BE2C (cell line): ENCODE results near the gene PDSS2.

Source experiments
- DNase-seq: peaks from one replicate; pipeline ENCODE4 v3.0.0-alpha.2; 2020
- H3K27me3 ChIP-seq: fragments of 250-450 bp; sonication (Bioruptor Pico); 2 replicates; pipeline ENCODE4 v1.5.1; 2020; ENCODE audit warnings: mild to moderate bottlenecking
- H3K36me3 ChIP-seq: fragments of 250-450 bp; sonication (Bioruptor Pico); 2 replicates; pipeline ENCODE4 v1.5.1; 2020; ENCODE audit warnings: mild to moderate bottlenecking
- H3K4me1 ChIP-seq: fragments of 250-450 bp; sonication (Bioruptor Pico); 2 replicates; pipeline ENCODE4 v1.5.1; 2020
- H3K4me3 ChIP-seq: 2 replicates; pipeline ENCODE4 v1.5.1; 2011; ENCODE audit warnings: low read depth, low read length
- H3K9me3 ChIP-seq: fragments of 250-450 bp; sonication (Bioruptor Pico); 2 replicates; pipeline ENCODE4 v1.5.1; 2020
- TF ChIP-seq, protein P1 (sequence below): IDR thresholded peaks from 2 replicates; pipeline ENCODE4 v1.5.1; 2012; ENCODE audit warnings: mild to moderate bottlenecking, low read depth, low read length

The PDSS2 gene

DNA sequence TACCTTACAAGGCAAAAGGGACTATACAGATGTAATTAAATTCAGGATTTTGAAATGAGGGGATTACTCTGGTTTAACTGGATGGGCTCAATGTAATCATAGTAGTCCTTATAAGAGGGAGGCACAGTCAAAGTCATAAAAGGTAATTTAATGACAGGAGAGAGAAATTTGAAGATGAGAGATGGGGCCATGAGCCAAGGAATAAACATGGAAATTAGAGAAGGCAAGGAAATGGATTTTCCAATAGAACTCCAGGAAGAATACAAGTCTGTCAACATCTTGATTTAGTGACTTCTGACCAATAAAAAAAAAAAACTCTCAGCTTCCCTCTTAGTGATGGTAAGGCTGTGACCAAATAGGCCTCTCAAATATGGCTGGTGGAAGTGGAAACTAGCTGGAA, 242.1 kb downstream of the PDSS2 start:
- H3K4me3 ChIP-seq: no peak overlapping the region
- H3K27me3 ChIP-seq: no peaks in the 10 kb centered on the region
- no peak for DNase-seq
- H3K4me1 ChIP-seq: 0 out of 2 replicates have a peak, but pooled peaks cover 3% of the 10 kb centered on the region
- TF ChIP-seq, protein P1, sequence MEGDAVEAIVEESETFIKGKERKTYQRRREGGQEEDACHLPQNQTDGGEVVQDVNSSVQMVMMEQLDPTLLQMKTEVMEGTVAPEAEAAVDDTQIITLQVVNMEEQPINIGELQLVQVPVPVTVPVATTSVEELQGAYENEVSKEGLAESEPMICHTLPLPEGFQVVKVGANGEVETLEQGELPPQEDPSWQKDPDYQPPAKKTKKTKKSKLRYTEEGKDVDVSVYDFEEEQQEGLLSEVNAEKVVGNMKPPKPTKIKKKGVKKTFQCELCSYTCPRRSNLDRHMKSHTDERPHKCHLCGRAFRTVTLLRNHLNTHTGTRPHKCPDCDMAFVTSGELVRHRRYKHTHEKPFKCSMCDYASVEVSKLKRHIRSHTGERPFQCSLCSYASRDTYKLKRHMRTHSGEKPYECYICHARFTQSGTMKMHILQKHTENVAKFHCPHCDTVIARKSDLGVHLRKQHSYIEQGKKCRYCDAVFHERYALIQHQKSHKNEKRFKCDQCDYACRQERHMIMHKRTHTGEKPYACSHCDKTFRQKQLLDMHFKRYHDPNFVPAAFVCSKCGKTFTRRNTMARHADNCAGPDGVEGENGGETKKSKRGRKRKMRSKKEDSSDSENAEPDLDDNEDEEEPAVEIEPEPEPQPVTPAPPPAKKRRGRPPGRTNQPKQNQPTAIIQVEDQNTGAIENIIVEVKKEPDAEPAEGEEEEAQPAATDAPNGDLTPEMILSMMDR: no peak
- no peaks in the 10 kb centered on the region for H3K36me3 ChIP-seq
- H3K9me3 ChIP-seq: no peaks in the 10 kb centered on the region

DNA sequence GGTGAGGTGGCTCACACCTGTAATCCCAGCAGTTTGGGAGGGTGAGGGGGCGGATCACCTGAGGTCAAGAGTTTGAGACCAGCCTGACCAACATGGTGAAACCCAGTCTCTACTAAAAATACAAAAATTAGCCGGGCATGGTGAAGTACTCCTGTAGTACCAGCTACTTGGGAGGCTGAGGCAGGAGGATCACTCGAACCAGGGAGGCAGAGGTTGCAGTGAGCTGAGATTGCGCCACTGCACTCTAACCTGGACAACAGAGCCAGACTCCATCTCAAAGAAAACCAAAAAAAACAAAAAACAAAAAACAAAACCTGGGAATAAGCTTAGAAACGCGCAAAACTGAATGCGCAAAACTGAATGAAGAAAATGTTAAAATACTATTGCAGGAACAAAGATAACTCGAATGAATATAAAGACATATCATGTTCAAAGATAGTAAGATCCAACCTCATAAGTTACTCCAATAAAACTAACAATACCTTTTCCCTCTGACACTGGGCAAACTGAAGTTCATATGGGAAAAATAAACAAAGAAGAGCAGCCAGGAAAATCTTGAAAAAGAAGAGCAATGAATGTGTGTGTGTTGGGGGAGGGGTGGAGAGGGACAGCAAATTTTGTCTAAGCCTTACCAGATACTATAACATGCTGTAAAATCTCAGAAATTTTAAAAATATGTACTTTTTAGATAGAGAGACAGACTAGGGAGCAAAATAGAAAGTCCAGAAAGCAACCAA, 243.0 kb downstream of the PDSS2 start:
- H3K27me3 ChIP-seq: no peaks in the 10 kb centered on the region
- H3K36me3 ChIP-seq: no peaks in the 10 kb centered on the region
- no peak overlapping the region for H3K4me3 ChIP-seq
- no peak for DNase-seq
- TF ChIP-seq, protein P1: no peak
- H3K9me3 ChIP-seq: no peaks in the 10 kb centered on the region
- H3K4me1 ChIP-seq: 0 out of 2 replicates have a peak, but pooled peaks cover 3% of the 10 kb centered on the region

DNA sequence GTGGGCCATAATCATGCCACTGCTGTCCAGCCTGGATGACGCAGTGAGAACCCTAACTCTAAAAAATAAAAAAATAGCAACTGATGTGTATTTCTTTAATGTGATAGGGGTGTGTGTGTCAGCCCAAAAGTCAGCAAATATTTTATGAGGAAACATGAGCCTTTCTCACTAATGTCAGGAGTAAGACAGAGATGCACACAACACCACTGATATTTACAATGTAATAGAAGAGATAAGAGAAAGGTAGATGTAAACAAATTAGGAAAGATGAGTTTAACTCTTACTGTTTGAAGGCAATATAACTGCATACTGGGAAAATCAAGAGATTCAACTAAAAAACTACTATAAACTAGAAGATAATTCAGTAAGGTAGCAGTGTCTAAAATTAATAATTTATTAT, 244.0 kb downstream of the PDSS2 start:
- H3K4me3 ChIP-seq: no peak overlapping the region
- DNase-seq: no peak
- H3K27me3 ChIP-seq: no peaks in the 10 kb centered on the region
- 0 out of 2 replicates have a peak, but pooled peaks cover 3% of the 10 kb centered on the region for H3K4me1 ChIP-seq
- no peaks in the 10 kb centered on the region for H3K9me3 ChIP-seq
- TF ChIP-seq, protein P1: no peak
- no peaks in the 10 kb centered on the region for H3K36me3 ChIP-seq

DNA sequence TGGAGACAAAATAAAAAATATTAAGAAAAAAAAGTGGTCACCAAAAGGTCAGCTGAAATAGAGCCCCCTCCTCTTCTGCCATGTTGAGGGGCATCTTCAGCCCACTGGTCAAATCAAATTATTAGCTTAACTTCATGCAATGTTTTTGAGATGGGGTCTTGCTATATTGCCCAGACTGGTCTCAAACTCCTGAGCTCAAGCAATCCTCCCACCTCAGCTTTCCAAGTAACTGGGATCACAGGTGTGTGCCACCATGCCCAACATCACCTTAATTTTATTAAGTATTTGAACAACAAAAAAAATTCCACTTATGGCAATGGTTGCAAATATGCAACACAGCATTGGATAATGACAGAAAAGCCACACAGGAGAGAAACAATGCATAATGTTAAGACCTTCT, 244.7 kb downstream of the PDSS2 start:
- no peak for DNase-seq
- no peaks in the 10 kb centered on the region for H3K9me3 ChIP-seq
- H3K4me1 ChIP-seq: 0 out of 2 replicates have a peak, but pooled peaks cover under 1% of the 10 kb centered on the region
- no peaks in the 10 kb centered on the region for H3K36me3 ChIP-seq
- no peak overlapping the region for H3K4me3 ChIP-seq
- no peaks in the 10 kb centered on the region for H3K27me3 ChIP-seq
- TF ChIP-seq, protein P1: no peak

DNA sequence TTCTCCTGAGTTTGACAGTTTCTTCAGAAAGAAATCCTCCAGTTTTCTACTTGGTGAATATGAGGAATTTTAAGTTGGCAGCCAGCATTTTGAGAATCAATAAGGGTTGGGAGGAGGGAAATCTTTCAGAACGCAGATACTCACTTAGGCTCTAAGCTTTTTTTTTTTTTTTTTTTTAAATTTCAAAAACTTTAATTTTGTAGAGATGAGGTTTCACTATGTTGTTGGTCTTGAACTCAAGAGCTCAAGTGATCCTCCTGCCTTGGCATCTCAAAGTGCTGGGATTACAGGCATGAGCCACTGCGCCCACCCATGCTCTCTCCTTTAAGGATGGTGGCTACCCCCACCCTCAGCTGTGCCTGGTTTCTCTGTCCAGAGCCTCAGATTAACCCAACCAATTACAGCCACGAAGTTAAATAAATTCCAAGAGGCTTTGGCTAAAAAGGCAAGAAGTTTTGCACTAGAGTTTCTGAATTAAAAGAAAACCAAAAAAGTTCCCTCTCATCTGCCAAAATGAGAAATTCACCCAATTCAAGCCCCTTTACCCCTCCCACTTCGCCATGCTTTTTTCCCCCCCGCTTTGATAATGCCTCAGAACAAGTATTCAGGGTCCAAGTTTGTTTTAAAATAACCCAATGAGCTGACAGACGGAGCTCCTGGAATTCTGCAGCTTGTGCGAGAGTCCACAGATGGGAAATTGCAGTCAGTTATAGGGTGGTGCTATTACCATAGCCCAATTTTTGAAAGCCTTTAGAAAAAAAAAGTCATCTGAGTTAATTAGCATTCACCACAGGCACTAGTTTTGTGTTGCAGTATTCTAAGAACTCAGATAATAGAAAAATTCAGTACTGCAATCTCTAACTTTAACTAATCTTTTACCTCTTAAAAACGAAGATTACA, 249.7 kb downstream of the PDSS2 start:
- Histone ChIP-seq H3K27me3 (no peaks in the 10 kb centered on the region), H3K9me3 (no peaks in the 10 kb centered on the region), H3K4me1 (no peaks in the 10 kb centered on the region), H3K4me3 (no peak overlapping the region), H3K36me3 (no peaks in the 10 kb centered on the region)
- no peak for DNase-seq
- TF ChIP-seq, protein P1: no peak
